Mucosa of stomach (tissue), 1 donor: ENCODE data around the gene XRCC4.

ENCODE experiments used
- H3K27me3 ChIP-seq: one replicate; pipeline ENCODE4 v1.7.0; 2013; ENCODE audit warnings: mild to moderate bottlenecking, low read length; ENCODE audit not compliant: control insufficient read depth, insufficient read depth
- H3K36me3 ChIP-seq: one replicate; pipeline ENCODE4 v1.7.0; 2013; ENCODE audit warnings: low read length; ENCODE audit not compliant: control insufficient read depth, insufficient read depth
- H3K4me1 ChIP-seq: one replicate; pipeline ENCODE4 v1.7.0; 2013; ENCODE audit warnings: mild to moderate bottlenecking, low read length; ENCODE audit not compliant: control insufficient read depth, insufficient read depth
- H3K4me3 ChIP-seq: one replicate; pipeline ENCODE4 v1.7.0; 2013; ENCODE audit warnings: low read length
- H3K9ac ChIP-seq: one replicate; pipeline ENCODE4 v1.7.0; 2013; ENCODE audit warnings: mild to moderate bottlenecking, low read length, moderate library complexity
- H3K9me3 ChIP-seq: one replicate; pipeline ENCODE4 v1.7.0; 2013; ENCODE audit warnings: mild to moderate bottlenecking, low read length, moderate library complexity; ENCODE audit not compliant: control insufficient read depth
- donor health status: Pancreatic carcinoma.

XRCC4 gene

DNA sequence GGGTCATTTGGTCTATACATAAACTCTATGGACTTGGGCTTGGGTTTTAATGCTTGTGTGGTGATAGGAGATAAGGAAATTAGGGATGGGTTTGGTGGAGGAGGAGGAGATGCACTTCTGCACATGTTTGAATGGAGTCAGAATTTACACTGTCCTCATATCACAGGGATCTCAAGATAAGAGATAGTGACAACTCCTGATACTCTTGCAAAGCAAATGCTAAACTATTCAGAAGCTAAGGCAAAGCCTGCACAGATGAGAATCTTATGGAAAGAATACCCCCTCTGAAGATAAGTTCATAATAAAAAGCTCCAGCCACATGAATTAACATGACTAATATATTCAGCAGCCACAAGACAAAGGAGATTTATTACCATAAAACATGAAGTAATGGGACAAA lies 90.2 kb downstream of the XRCC4 start:
- Histone ChIP-seq H3K9ac (no peak overlapping the region), H3K36me3 (no peaks in the 10 kb centered on the region), H3K4me3 (no peak overlapping the region), H3K9me3 (no peaks in the 10 kb centered on the region), H3K27me3 (no peaks in the 10 kb centered on the region), H3K4me1 (no peaks in the 10 kb centered on the region)

- no peaks in the 10 kb centered on the region for H3K36me3 ChIP-seq
- H3K9me3 ChIP-seq, result no peaks in the 10 kb centered on the region
- H3K27me3 ChIP-seq, result no peaks in the 10 kb centered on the region
- no peaks in the 10 kb centered on the region for H3K4me1 ChIP-seq
- no peak overlapping the region for H3K4me3 ChIP-seq
- no peak overlapping the region for H3K9ac ChIP-seq
Observed at GRCh38 chr5:83169571-83170337, 92.4 kb downstream of the XRCC4 start.

DNA sequence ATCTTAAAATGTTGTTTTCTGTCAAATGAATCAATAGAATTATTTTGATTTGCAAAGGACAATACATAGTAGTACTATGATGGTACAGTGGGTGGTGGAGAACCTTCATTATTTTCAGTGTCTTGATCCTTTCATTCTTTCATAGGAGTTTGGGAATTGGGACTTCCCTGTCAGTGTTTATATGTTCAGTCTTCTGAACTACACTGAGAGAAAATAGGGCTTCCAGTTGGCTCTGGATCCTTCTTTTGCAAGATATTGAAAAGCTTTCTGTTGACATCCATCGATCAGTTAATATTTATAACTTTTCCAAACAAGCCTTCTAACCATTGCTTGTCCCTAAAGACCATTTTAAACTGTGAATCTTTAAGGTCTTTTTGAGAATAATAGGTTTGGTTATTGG lies 94.7 kb downstream of the XRCC4 start:
- Histone ChIP-seq H3K9ac (no peak overlapping the region), H3K4me1 (no peaks in the 10 kb centered on the region), H3K27me3 (no peaks in the 10 kb centered on the region), H3K9me3 (no peaks in the 10 kb centered on the region), H3K36me3 (no peaks in the 10 kb centered on the region), H3K4me3 (no peak overlapping the region)

GRCh38 chr5:83172655-83173054 lies 95.3 kb downstream of the XRCC4 start:
- H3K4me1 ChIP-seq, result no peaks in the 10 kb centered on the region
- H3K27me3 ChIP-seq, result no peaks in the 10 kb centered on the region
- no peaks in the 10 kb centered on the region for H3K9me3 ChIP-seq
- H3K4me3 ChIP-seq, result no peak overlapping the region
- no peak overlapping the region for H3K9ac ChIP-seq
- no peaks in the 10 kb centered on the region for H3K36me3 ChIP-seq

DNA sequence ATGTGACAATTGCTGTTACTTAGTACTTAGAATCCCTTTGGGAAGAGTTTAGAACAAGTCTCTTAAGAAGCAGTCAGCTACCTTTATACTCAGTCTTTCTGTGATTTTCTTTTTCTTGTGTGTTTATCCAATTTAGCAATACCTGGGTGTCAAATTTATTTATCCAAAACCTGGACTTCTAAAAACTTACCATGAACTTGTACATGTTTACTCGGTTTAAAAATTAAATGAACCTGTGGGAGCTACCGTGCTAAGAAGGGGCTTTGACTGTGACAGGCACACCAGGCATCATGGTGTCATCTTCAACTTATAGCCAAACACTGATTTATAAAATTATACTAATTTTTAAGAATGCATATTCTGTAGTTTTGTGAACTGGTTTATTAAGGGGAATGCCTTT lies 96.5 kb downstream of the XRCC4 start:
- Histone ChIP-seq H3K4me1 (no peaks in the 10 kb centered on the region), H3K4me3 (no peak overlapping the region), H3K27me3 (no peaks in the 10 kb centered on the region), H3K9me3 (no peaks in the 10 kb centered on the region), H3K36me3 (no peaks in the 10 kb centered on the region), H3K9ac (no peak overlapping the region)

- H3K4me3 ChIP-seq, result no peak overlapping the region
- H3K9ac ChIP-seq, result no peak overlapping the region
- no peaks in the 10 kb centered on the region for H3K36me3 ChIP-seq
- no peaks in the 10 kb centered on the region for H3K27me3 ChIP-seq
- no peaks in the 10 kb centered on the region for H3K9me3 ChIP-seq
- H3K4me1 ChIP-seq, result peaks cover 12% of the 10 kb centered on the region
Observed at GRCh38 chr5:83177803-83178202, 100.5 kb downstream of the XRCC4 start.

- H3K9me3 ChIP-seq, result no peaks in the 10 kb centered on the region
- no peaks in the 10 kb centered on the region for H3K27me3 ChIP-seq
- H3K36me3 ChIP-seq, result no peaks in the 10 kb centered on the region
- no peak overlapping the region for H3K9ac ChIP-seq
- no peak overlapping the region for H3K4me3 ChIP-seq
- peaks cover 12% of the 10 kb centered on the region for H3K4me1 ChIP-seq
Observed at GRCh38 chr5:83179966-83180365, 102.6 kb downstream of the XRCC4 start.

GRCh38 chr5:83184534-83184933 lies 107.2 kb downstream of the XRCC4 start:
- peaks cover 12% of the 10 kb centered on the region for H3K4me1 ChIP-seq
- H3K36me3 ChIP-seq, result no peaks in the 10 kb centered on the region
- H3K9me3 ChIP-seq, result no peaks in the 10 kb centered on the region
- no peak overlapping the region for H3K9ac ChIP-seq
- no peaks in the 10 kb centered on the region for H3K27me3 ChIP-seq
- H3K4me3 ChIP-seq, result no peak overlapping the region

DNA sequence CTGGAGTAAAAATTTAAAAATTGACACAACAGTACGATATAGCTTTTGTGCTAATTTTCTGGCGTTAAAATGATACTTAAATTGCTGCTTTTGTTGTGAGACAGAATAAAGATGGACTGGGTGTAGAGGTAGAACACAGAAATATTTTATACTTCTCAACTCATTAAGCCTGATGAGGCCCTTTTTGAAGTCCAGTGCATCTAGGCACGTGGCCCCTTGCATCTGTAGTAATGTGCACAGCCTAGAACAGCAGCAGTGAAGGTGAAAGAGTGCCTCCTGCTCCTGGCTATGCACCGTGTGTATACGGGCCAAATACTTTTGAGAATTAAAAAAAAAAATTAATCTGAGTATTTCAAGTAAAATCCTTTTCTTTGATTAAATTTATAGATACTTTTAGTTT lies 115.6 kb downstream of the XRCC4 start:
- Histone ChIP-seq H3K36me3 (no peaks in the 10 kb centered on the region), H3K4me3 (no peak overlapping the region), H3K9ac (no peak overlapping the region), H3K9me3 (no peaks in the 10 kb centered on the region), H3K4me1 (no peaks in the 10 kb centered on the region), H3K27me3 (no peaks in the 10 kb centered on the region)

DNA sequence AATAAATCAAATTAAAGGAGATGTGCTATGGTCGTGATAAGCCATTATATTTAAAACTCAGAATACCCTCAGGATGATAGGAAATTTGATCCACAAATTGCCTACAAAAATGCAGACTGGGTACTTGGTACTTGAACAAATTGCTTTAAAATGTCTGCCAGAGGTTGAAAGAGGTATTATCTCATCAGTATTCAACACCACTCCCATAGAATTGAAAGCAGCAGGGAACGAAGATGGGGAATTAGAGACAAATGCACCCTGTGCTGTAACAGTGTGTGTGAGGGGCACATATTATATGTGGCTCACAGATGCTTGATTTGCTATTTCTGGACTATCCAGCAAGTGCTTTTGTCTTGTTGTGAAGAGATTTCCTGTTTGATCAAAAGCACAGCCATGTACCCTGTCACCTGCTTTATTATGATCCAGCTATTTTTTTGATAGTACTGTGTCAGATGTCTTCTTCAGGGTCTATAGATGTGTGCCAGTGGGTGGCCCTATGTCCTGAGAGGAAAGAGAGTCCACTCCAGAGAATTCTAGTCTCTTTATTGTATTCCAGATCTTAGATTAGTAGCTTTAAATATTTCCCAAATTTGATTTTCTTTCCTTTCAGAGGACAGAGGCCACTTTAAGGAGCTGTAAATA lies 120.1 kb downstream of the XRCC4 start:
- Histone ChIP-seq H3K27me3 (no peaks in the 10 kb centered on the region), H3K4me3 (no peak overlapping the region), H3K9me3 (no peaks in the 10 kb centered on the region), H3K36me3 (no peaks in the 10 kb centered on the region), H3K4me1 (no peaks in the 10 kb centered on the region), H3K9ac (no peak overlapping the region)

GRCh38 chr5:83199126-83199525 lies 121.8 kb downstream of the XRCC4 start:
- H3K9ac ChIP-seq, result no peak overlapping the region
- H3K9me3 ChIP-seq, result no peaks in the 10 kb centered on the region
- no peaks in the 10 kb centered on the region for H3K36me3 ChIP-seq
- H3K4me3 ChIP-seq, result no peak overlapping the region
- H3K4me1 ChIP-seq, result no peaks in the 10 kb centered on the region
- H3K27me3 ChIP-seq, result no peaks in the 10 kb centered on the region

DNA sequence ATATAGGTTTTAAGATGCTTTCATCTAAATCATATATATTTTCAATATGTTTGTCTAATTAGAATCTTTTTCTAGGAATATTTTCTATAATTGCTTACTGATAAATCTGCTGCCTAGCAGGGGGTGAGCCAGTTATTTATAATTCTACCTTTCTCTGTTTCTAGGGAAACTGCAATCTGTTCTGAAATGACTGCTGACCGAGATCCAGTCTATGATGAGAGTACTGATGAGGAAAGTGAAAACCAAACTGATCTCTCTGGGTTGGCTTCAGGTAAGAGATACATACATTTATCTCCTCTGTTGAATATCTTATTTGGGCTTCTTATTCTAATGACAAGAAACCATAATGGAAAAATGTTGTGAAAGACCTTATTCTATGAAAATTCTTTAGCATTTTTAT lies 127.3 kb downstream of the XRCC4 start:
- no peaks in the 10 kb centered on the region for H3K4me1 ChIP-seq
- no peaks in the 10 kb centered on the region for H3K36me3 ChIP-seq
- no peak overlapping the region for H3K4me3 ChIP-seq
- no peaks in the 10 kb centered on the region for H3K9me3 ChIP-seq
- H3K9ac ChIP-seq, result no peak overlapping the region
- no peaks in the 10 kb centered on the region for H3K27me3 ChIP-seq
